ENCODE results near the gene CASKIN1. TPM values are rescaled to one million over a fixed set of nuclear protein-coding genes. Genes with fewer than 3 reads are reported as not detected.
A peak's percentile ranks its signal among the peaks of the same experiment; 100 is the strongest.
"Not testable (repeated sequence)": the region's sequence is repeated elsewhere in the genome, so short reads cannot be mapped to it uniquely, and the experiment has no call there.

The CASKIN1 gene
- total RNA-seq, 1 experiment from 2014 or later = 4.2 TPM

GRCh38 chr16:2129251-2129650, 67.2 kb downstream of the CASKIN1 start:
- DNase-seq (ENCODE audit: low spot score); in situ Hi-C loops (cut with HindIII; ENCODE audit: low sequenced_read_pairs): not testable (repeated sequence)

GRCh38 chr16:2127630-2128280, 68.7 kb downstream of the CASKIN1 start:
- peak; percentile 57 for DNase-seq (ENCODE audit: low spot score)
- in situ Hi-C loops (cut with HindIII; ENCODE audit: low sequenced_read_pairs) = not testable (repeated sequence)

Other genes with a start within 250 kb of the CASKIN1 start
- not detected in 2 replicates for gene RPL3L, start 241.9 kb downstream of the CASKIN1 start, total RNA-seq (2014; rRNA removed; shearing (Covaris generic))
- 339 and 361 TPM in 2 replicates for gene NDUFB10, start 237.1 kb downstream of the CASKIN1 start, total RNA-seq (2014; rRNA removed; shearing (Covaris generic))
- gene RPS2, start 231.8 kb downstream of the CASKIN1 start, total RNA-seq (2014; rRNA removed; shearing (Covaris generic)) = 10,196 and 11,503 TPM in 2 replicates
- not detected in 2 replicates for gene RNF151, start 229.7 kb downstream of the CASKIN1 start, total RNA-seq (2014; rRNA removed; shearing (Covaris generic))
- 78.6 and 84.2 TPM in 2 replicates for gene TBL3, start 224.6 kb downstream of the CASKIN1 start, total RNA-seq (2014; rRNA removed; shearing (Covaris generic))
- gene NOXO1, start 215.1 kb downstream of the CASKIN1 start, total RNA-seq (2014; rRNA removed; shearing (Covaris generic)) = not detected in 2 replicates
- 41.8 and 51.5 TPM in 2 replicates for gene GFER, start 212.4 kb downstream of the CASKIN1 start, total RNA-seq (2014; rRNA removed; shearing (Covaris generic))
- 30.5 and 36.7 TPM in 2 replicates for gene SYNGR3, start 206.6 kb downstream of the CASKIN1 start, total RNA-seq (2014; rRNA removed; shearing (Covaris generic))
- 58.0 and 72.1 TPM in 2 replicates for gene ZNF598, start 186.8 kb downstream of the CASKIN1 start, total RNA-seq (2014; rRNA removed; shearing (Covaris generic))
- not detected in 2 replicates for gene NPW, start 176.8 kb downstream of the CASKIN1 start, total RNA-seq (2014; rRNA removed; shearing (Covaris generic))
- gene NHERF2, start 169.7 kb downstream of the CASKIN1 start, total RNA-seq (2014; rRNA removed; shearing (Covaris generic)) = 20.5 and 28.9 TPM in 2 replicates
- 25.2 and 36.6 TPM in 2 replicates for gene NTHL1, start 148.8 kb downstream of the CASKIN1 start, total RNA-seq (2014; rRNA removed; shearing (Covaris generic))
- gene TSC2, start 148.6 kb downstream of the CASKIN1 start, total RNA-seq (2014; rRNA removed; shearing (Covaris generic)) = 23.3 and 36.4 TPM in 2 replicates
- gene PKD1, start 60.7 kb downstream of the CASKIN1 start, total RNA-seq (2014; rRNA removed; shearing (Covaris generic)) = 42.0 and 113 TPM in 2 replicates
- 46.8 and 55.2 TPM in 2 replicates for gene RAB26, start 48.0 kb downstream of the CASKIN1 start, total RNA-seq (2014; rRNA removed; shearing (Covaris generic))
- 76.1 and 99.9 TPM in 2 replicates for gene TRAF7, start 40.8 kb downstream of the CASKIN1 start, total RNA-seq (2014; rRNA removed; shearing (Covaris generic))
- gene MLST8, start 8.8 kb upstream of the CASKIN1 start, total RNA-seq (2014; rRNA removed; shearing (Covaris generic)) = 34.8 and 86.2 TPM in 2 replicates
- 1.9 and 2.1 TPM in 2 replicates for gene BRICD5, start 14.3 kb upstream of the CASKIN1 start, total RNA-seq (2014; rRNA removed; shearing (Covaris generic))
- 47.8 and 70.9 TPM in 2 replicates for gene PGP, start 18.2 kb upstream of the CASKIN1 start, total RNA-seq (2014; rRNA removed; shearing (Covaris generic))
- gene E4F1, start 27.0 kb upstream of the CASKIN1 start, total RNA-seq (2014; rRNA removed; shearing (Covaris generic)) = 40.4 and 59.4 TPM in 2 replicates
- 0.20 and 0.62 TPM in 2 replicates for gene DNASE1L2, start 39.8 kb upstream of the CASKIN1 start, total RNA-seq (2014; rRNA removed; shearing (Covaris generic))
- gene ECI1, start 55.0 kb upstream of the CASKIN1 start, total RNA-seq (2014; rRNA removed; shearing (Covaris generic)) = 52.9 and 71.9 TPM in 2 replicates
- gene RNPS1, start 71.5 kb upstream of the CASKIN1 start, total RNA-seq (2014; rRNA removed; shearing (Covaris generic)) = 145 and 179 TPM in 2 replicates
- 4.9 and 9.5 TPM in 2 replicates for gene ABCA3, start 144.1 kb upstream of the CASKIN1 start, total RNA-seq (2014; rRNA removed; shearing (Covaris generic))
- gene CCNF, start 232.8 kb upstream of the CASKIN1 start, total RNA-seq (2014; rRNA removed; shearing (Covaris generic)) = 48.2 and 62.1 TPM in 2 replicates

Data from G401 (cell line).